ENCODE results near the gene GFM1.

GFM1 gene

GRCh38 chr3:158733656-158734055, 89.3 kb downstream of the GFM1 start:
- no peak for DNase-seq (ENCODE audit: low read depth)
- H3K4me3 ChIP-seq (ENCODE audit: control insufficient read depth, low read depth, low read length) = no peak overlapping the region
- TF ChIP-seq, protein P1, sequence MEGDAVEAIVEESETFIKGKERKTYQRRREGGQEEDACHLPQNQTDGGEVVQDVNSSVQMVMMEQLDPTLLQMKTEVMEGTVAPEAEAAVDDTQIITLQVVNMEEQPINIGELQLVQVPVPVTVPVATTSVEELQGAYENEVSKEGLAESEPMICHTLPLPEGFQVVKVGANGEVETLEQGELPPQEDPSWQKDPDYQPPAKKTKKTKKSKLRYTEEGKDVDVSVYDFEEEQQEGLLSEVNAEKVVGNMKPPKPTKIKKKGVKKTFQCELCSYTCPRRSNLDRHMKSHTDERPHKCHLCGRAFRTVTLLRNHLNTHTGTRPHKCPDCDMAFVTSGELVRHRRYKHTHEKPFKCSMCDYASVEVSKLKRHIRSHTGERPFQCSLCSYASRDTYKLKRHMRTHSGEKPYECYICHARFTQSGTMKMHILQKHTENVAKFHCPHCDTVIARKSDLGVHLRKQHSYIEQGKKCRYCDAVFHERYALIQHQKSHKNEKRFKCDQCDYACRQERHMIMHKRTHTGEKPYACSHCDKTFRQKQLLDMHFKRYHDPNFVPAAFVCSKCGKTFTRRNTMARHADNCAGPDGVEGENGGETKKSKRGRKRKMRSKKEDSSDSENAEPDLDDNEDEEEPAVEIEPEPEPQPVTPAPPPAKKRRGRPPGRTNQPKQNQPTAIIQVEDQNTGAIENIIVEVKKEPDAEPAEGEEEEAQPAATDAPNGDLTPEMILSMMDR (IDR thresholded peaks at IDR 0.05; ENCODE audit: control insufficient read depth, insufficient read depth, low read depth, low read length, missing control alignments) = no peak

DNA sequence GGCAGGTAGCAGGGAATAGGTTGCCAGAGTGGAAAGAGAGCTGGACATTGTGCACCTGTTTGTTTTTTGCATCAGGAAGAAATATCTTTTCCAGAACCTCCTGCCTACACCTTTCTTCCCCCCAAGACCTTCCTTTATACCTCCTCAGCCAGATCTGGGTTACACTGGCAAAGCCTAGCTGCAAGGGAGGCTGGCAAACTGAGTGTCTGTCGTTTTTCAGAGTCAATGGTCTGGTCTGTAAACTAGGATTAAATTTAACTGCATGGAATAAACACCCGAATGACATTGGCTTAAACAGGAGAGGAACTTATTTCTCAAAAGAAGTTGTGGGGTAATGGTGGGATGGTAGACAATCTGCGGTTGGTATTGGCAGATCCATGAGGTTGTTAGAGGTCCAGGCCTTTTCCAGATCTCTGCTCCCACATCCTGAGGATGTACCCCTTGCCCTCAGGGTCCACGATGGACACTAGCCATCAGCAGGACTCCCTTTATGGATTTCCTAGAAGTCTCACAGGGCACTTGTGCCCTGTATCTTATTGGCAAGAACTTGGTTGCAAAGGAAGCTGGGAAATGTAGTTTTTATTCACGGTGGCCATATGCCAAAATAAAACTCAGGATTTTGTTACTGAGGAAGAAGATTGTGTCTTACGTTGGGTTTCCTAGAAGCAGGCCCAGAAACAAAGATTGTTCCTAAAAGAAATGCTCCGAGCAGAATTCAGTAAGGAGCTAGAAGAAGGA, 91.1 kb downstream of the GFM1 start:
- no peak for DNase-seq (ENCODE audit: low read depth)
- H3K4me3 ChIP-seq (ENCODE audit: control insufficient read depth, low read depth, low read length) = no peak overlapping the region
- TF ChIP-seq, protein P1 (IDR thresholded peaks at IDR 0.05; ENCODE audit: control insufficient read depth, insufficient read depth, low read depth, low read length, missing control alignments) = no peak

DNA sequence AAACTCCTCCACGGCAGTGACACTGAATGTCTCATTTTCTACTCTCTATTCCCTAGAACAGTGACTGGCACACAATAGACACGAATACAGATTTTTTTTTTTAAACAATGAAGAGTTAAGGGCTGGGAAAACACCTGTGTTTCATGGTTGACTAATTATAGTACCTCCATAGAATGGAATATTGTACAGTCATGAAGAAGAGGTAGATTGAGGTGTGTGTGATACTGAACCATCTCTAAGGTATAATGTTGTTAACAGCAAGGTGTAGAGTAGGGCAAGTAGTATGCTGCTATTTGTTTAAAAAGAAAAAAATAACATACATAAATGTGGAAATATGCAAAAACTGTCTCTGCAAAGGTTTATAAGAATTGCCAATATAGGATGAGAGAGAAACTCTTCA, 93.1 kb downstream of the GFM1 start:
- TF ChIP-seq, protein P1 (IDR thresholded peaks at IDR 0.05; ENCODE audit: control insufficient read depth, insufficient read depth, low read depth, low read length, missing control alignments) = no peak
- H3K4me3 ChIP-seq (ENCODE audit: control insufficient read depth, low read depth, low read length) = no peak overlapping the region
- no peak for DNase-seq (ENCODE audit: low read depth)

- TF ChIP-seq, protein P1 (IDR thresholded peaks at IDR 0.05; ENCODE audit: control insufficient read depth, insufficient read depth, low read depth, low read length, missing control alignments) = no peak
- no peak overlapping the region for H3K4me3 ChIP-seq (ENCODE audit: control insufficient read depth, low read depth, low read length)
- DNase-seq (ENCODE audit: low read depth) = no peak
Measured at GRCh38 chr3:158737976-158738615, 93.8 kb downstream of the GFM1 start.

GRCh38 chr3:158738653-158739052, 94.3 kb downstream of the GFM1 start:
- no peak overlapping the region for H3K4me3 ChIP-seq (ENCODE audit: control insufficient read depth, low read depth, low read length)
- TF ChIP-seq, protein P1 (IDR thresholded peaks at IDR 0.05; ENCODE audit: control insufficient read depth, insufficient read depth, low read depth, low read length, missing control alignments) = no peak
- DNase-seq (ENCODE audit: low read depth) = no peak

DNA sequence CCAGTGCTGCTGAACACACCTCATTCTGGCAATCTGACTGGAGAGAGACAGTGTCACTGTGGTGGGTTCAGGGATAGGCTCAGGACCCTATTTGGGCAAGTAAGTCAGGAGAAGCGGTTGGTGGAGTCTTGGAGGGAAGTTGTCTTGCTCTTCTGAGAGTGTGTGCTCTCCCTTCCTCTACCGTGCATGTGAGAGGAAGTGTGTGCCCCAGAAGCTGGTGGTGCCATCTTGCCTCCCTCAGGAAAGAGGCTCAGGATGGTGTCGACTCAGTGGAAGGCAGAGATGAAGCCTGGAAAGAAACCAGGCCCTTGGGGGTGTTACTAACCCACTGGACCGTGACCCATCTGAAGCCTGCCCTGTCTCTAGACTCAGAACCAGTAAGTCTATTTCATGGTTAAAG, 94.8 kb downstream of the GFM1 start:
- DNase-seq (ENCODE audit: low read depth) = no peak
- no peak overlapping the region for H3K4me3 ChIP-seq (ENCODE audit: control insufficient read depth, low read depth, low read length)
- TF ChIP-seq, protein P1 (IDR thresholded peaks at IDR 0.05; ENCODE audit: control insufficient read depth, insufficient read depth, low read depth, low read length, missing control alignments) = no peak
